HUDEP-2 (cell line): ENCODE measurements around the gene UCP1.

ENCODE experiments used
- DNase-seq, 76 experiments: peaks; one replicate each; lab custom pipeline; 2025; ENCODE audit not compliant: unreplicated experiment in 76 of 76; lab: John Stamatoyannopoulos, UW

Gene UCP1

DNA sequence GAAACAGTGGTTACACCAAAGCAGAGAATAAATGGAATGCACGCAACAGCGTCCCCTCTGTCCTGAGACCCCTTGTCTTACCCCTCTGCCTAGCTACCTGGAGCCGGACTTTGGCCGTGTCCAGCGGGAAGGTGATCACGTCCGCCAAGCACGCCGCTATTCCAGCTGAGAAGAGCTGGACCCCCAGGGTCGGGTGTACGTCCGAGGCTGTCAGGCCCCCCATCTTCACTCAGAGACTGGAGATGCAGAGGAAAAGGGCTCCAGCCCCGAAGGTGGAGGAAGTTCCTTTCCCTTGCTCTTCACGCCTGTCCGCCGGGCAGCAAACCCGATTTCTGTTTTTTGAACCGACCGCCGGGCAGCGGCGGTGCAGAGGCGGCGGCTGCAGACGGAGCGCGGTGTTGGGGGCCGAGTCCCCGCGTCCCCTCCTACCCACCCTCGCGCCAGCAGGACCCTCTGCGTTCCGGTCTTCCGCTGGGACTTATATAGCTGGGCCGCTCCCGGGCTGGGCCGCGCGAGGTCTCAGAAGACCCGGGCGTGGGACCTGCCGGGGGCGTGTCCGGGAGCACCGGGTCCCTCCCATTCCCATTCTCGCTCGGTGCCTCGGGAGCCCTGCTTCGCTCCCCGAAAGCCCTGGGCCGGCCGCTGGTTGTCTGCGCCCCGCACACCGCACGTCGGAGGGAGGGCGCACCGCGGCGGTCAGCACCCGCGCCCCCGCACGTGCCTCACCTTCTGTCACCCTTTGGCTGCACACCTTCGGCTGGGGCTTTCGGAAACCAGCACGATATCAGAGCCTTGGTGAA lies at the start of gene UCP1:
Gene UCP1, minus strand, starts transcription at position 455 of the 800 bp plus-strand sequence. Its CDS starts 232 bp downstream, at position 223.
- peak in 2 of 76 experiments; percentile 0 to 1 for DNase-seq

GRCh38 chr4:140617499-140618248 lies 48.9 kb upstream of the UCP1 start:
- DNase-seq = no peak

DNA sequence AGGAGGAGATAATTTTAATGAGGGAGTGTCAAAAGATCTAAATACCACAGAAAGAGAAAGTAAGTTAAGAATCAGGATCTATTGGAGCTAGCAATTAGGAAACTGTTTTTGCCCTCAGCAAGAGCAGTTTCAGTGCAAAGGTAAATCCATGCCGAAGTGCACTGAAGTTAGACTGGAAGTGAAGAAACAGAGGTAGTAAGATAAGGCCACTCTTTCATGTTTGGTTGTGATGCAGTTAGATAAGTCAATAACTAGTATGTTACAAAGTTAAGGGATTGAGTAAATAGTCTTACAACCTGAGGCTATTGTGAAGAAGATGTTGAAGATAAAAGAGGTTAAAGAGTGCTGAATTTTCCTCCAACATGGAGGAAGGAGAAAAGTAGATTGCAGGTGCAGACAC lies 46.7 kb upstream of the UCP1 start:
- DNase-seq = no peak

GRCh38 chr4:140612357-140612756 lies 43.6 kb upstream of the UCP1 start:
- no peak for DNase-seq

DNA sequence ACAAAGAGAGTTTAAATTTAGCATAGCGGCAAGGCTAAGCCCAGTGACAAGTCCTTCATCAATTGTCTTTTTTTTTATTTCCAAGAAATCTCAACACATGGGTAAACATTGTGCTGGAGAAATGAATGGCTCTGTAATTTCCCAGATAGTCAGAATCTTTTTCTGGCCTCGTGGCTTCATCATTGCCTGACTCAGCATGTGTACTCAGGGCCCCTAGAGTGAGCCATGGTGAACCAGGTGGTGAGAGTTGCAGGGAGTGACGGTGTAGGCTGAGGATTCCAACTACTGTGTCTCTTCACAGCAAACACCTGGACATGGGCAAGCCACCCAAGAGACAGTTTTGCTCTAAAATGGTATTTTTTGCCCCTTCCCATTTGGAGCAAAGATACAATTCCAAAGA lies 43.1 kb upstream of the UCP1 start:
- no peak for DNase-seq

DNA sequence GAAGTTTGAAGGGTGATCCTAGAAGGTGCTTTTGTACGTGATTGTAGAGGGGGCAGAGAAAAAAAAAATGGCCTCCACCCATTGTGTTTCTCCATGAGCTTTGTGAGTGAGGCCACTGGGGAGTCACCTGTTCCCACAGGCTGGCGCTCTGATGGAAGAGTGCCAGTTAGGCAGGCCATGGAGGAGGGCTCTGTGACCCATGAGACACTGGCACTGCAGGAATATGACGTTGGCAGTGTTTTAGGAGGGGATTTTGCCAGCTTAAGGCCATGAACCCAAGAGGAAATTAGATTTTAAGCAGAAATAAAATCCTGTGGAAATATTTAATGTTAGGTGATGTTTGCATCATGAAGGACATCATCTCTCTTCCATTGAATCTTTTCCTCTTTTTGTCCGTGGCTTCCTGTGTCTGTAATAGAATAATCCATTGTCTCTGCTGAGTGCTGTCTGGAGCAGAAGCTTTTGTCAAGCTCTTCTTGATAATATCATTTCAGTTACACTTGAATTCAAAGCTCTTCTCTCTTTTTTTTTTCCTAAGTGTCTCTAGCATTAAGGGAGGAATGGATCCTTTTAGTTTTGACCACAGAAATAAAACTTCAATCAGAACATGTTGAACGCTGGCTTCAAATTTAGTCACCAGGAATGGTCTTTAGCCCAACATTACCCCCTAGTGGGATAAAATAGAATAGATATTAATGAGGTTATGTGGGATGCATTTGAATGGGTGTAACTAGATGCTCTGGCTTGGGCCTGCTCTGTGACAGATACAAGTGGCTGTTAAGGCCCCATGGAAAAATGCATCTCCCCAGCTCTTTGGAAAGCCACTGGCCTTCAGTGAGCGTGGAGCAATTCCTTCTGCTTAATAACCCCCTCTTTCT lies 41.0 kb upstream of the UCP1 start:
- DNase-seq = peak in 19 of 76 experiments; percentile 0 to 30 (median 12)

DNA sequence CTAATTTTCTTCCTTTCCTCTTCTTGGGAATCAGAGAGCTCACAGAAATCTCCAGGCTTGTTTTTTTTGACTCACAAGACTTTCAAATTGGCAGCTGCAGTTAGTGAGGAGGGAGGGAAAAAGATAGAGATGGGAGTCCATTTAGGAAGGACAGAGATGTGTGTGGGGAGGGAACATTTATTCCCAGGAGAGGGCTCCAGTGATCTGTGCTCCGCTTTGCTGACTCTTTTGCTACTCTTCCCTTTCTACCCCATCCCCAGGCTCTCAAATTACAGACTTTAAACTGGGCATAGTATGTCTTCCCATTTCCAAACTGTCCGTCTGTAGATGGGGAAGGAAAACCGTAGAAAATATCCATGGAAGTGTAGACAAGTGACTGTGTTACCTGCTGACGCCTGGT lies 39.1 kb upstream of the UCP1 start:
- no peak for DNase-seq

DNA sequence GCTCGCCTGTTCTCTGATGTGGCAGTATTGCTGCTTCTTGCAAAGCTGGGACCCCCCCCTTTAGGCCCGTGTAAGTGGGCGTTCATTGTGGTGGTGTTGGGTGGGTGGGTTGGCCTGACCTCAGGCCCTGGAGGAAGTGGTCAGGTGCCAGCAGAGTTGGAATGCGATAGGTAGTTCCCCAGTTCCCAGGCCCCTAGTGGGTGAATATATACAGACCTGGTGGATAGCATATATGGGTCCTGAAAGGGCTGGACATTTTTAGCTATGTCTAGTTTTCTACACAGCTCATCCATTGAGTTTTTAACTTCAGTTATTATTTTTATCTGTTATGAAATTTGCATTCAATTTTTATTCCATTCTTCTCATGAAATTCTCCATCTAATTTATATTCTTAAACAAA lies 35.8 kb upstream of the UCP1 start:
- DNase-seq = no peak

- no peak for DNase-seq
These were observed 34.5 kb upstream of the UCP1 start for GRCh38 chr4:140603286-140603685.

GRCh38 chr4:140602714-140603113 lies 34.0 kb upstream of the UCP1 start:
- DNase-seq = no peak

DNA sequence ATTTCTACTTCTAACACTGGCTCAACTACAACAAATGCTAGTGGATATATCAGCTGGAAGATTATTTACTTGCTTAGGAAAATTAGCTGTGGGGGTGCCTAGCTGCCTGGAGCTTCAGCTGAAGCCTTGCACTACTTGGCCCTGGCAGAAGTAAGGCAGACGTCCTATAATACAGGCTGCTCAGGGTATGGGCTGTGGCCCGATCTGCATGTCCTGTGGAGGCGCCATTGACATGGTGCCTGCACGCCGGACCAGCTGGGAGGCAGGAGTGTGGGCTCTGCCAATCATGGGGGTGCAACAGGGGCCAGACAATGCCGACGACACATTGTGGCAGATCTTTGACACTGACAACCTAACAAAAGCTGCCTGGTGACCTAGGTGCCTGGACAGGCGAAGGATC lies 31.6 kb upstream of the UCP1 start:
- DNase-seq = no peak

- peak in 5 of 76 experiments; percentile 0 to 12 (median 1) for DNase-seq
These were observed 26.3 kb upstream of the UCP1 start for GRCh38 chr4:140595065-140595464.

GRCh38 chr4:140584439-140584838 lies 15.7 kb upstream of the UCP1 start:
- DNase-seq = no peak

- DNase-seq = no peak
These were observed 12.3 kb upstream of the UCP1 start for GRCh38 chr4:140581078-140581477.

DNA sequence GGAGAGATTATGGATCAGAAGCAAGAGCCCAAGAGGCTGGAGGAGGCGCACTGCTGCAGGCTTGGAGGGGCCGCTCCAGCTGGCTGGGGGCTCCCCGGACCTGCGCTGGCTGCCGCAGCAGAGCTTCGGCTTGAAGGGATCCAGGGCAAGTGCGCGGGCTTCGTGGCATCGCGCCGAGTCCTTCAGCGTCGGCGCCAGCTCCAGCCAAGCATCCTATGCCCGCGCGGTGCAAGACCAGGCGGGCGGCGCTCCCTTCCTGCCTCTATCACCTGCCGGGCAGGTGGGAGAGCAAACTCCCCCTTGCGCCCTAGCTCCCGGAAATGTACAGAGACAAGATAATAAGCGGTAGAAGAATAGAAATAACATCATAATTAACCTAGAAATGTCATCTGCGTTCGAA lies 10.5 kb upstream of the UCP1 start:
- no peak for DNase-seq

DNA sequence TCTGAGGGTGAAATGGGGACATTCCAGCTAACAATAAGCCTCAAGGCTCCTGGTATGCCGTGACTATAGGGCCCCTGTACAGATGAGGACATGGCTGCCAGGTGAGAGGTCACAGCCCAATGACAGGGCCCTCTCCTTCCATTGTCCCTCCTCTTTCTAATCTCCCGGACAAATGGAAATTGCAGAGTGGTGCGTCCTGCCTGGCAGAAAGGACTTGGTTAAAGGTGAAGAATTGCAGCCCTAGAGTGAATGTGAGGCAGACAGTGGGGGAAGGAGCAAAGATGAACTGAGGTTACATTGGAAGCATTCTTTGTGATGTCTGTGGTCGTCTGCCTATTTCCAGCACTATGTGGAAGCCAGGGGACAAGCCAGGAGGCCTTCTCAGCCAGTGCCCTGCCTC lies 6.7 kb upstream of the UCP1 start:
- no peak for DNase-seq

DNA sequence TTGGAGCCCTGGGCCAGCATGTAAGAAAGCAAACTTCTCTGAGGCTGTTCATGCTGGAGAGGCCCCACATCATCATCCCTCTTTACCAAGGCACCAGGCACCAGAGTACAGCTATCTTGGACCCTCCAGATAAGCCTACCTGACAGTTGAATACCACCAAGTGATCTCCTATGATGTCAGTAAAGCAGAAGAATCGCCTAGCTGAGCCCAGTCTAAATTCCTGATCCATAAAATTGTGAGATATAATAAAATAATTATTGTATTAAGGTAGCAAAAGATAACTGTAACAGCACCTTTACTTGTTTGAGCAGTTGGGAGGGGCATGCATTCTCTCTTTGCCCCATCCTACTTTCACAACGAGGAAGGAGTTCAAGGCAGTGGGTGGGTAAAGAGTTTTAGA lies 2.9 kb upstream of the UCP1 start:
- no peak for DNase-seq

- no peak for DNase-seq
These were observed 512 bp upstream of the UCP1 start for GRCh38 chr4:140569307-140569638.

GRCh38 chr4:140559696-140560095 lies 9.1 kb downstream of the UCP1 start:
- no peak for DNase-seq

DNA sequence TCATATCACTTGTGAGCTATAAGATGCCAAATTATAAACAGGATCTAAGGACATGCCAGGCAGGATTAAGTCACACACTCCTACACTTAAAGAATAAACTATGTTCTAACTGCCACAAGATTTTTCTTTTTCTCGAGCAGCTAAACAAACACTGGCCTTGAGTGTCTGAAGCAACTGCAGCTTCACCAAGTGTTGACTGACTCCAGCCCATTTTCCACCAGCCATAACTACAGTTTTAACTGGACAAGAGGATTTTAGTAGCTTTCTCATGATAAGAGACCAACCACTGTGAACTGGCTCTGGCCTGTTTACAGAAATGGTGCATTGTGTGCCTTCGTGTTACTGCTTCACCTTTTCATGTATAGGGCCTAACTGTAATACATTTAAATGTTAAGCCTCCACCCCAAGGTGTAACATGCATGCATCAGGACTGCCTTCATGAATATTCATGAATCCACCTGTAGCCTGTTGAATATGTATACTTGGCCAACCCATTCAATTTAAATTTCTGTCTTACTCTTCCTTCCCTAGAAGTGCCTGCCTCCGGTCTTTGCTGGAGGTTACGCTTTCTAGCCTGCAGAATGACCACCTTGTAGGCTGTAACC lies 10.8 kb downstream of the UCP1 start:
- no peak for DNase-seq
